Heart left ventricle (tissue), 16 donors: ENCODE measurements around the gene ZBTB7C. TPM values are rescaled to one million over a fixed set of nuclear protein-coding genes. Genes with fewer than 3 reads are reported as not detected.

ENCODE experiments used
- ATAC-seq, 4 donors: fragments of 200-7000 bp; cut with Tn5 transposase; one replicate each; pipeline ENCODE4 v1.9.1; 2020 to 2022; ENCODE audit warnings: moderate library complexity in 4 of 4, mild to moderate bottlenecking in 3 of 4, moderate number of reproducible peaks in 1 of 4
- DNase-seq, 5 donors: peaks; one replicate each; pipeline ENCODE4 v3.0.0-alpha.2; 2020
- H3K27ac ChIP-seq, 12 donors: fragments of 200-600 bp; sonication (generic) in 4 of 12; one replicate each; pipeline versions ENCODE4 v1.5.0 to v1.8.0; 2016 to 2022; ENCODE audit warnings: mild to moderate bottlenecking in 2 of 12
- H3K27me3 ChIP-seq, 9 donors: fragments of 200-600 bp; sonication (generic) in 2 of 9; one replicate each; pipeline versions ENCODE4 v1.5.1 to v1.8.0; 2016 to 2022; ENCODE audit warnings: mild to moderate bottlenecking in 3 of 9
- H3K36me3 ChIP-seq, 9 donors: fragments of 200-600 bp; sonication (generic) in 2 of 9; one replicate each; pipeline versions ENCODE4 v1.5.0 to v1.8.0; 2018 to 2022; ENCODE audit warnings: mild to moderate bottlenecking in 2 of 9
- H3K4me1 ChIP-seq, 12 donors: fragments of 200-600 bp; sonication (generic) in 4 of 12; one replicate each; pipeline versions ENCODE4 v1.5.0 to v1.8.0; 2016 to 2022; ENCODE audit warnings: mild to moderate bottlenecking in 3 of 12
- H3K4me3 ChIP-seq, 12 donors: fragments of 200-600 bp; sonication (generic) in 4 of 12; one replicate each; pipeline versions ENCODE4 v1.5.0 to v1.8.0; 2017 to 2022; ENCODE audit warnings: mild to moderate bottlenecking in 9 of 12, moderate library complexity in 4 of 12
- H3K9me3 ChIP-seq, 12 donors: fragments of 200-600 bp; sonication (generic) in 4 of 12; one replicate each; pipeline versions ENCODE4 v1.5.0 to v1.8.0; 2016 to 2022; ENCODE audit warnings: mild to moderate bottlenecking in 1 of 12
- POLR2A ChIP-seq, 2 donors: fragments of 450-650 bp; IDR thresholded peaks; one replicate each; pipeline ENCODE4 v1.6.1; 2017; ENCODE audit warnings: antibody characterized with exemption in 2 of 2, mild to moderate bottlenecking in 2 of 2, moderate library complexity in 2 of 2
- WGBS, 4 donors: extraction: QIAGEN DNeasy Blood & Tissue Kit in 2 of 4; methylation state at CpG; one replicate each; pipeline versions ENCODE4 v1.1.5 to v1.1.7; 2013 to 2018; 5-methylcytosine and 5-hydroxymethylcytosine counted together
- intact Hi-C, 10 donors: fragments of 100-400 bp; cut with DNase I; formaldehyde crosslinking; loops; one replicate each; pipeline versions ENCODE4 v1.11.1 to v1.14.2; 2022
- polyA plus RNA-seq, 2 donors: library from polyadenylated mRNA; stranded (reverse); fragments of 200-250 nt; gene quantifications; one replicate each; pipeline ENCODE4 v1.2.3, GENCODE V29; 2013
- total RNA-seq, 9 donors: library from RNA; depleted of rRNA in 2 of 9; stranded (reverse); fragments of >200 nt in 2 of 9; fragmentation: NEBNext Ultra II Directional in 3 of 9; extraction: Animal tissue kit (Norgen Biotek cat#: 25700) in 3 of 9; gene quantifications; one replicate each; pipeline versions ENCODE4 v1.1.0 to v1.2.4, GENCODE V29; 2016 to 2023
- TF ChIP-seq, protein P1 (sequence below), 12 donors: fragments of 200-600 bp; sonication (generic) in 4 of 12; IDR thresholded peaks; one replicate each; pipeline versions ENCODE4 v1.5.0 to v1.8.0; 2018 to 2022; ENCODE audit warnings: antibody characterized with exemption in 12 of 12, mild to moderate bottlenecking in 5 of 12
- donor health status: ischemic (EF 13 %, LVEDD 7.1; RV severe dilation, severe dysfunction).
- donor health status: healthy with polysubstance abuse.
- donor health status: DM: no; HTN: yes; CAD: no.
- donor health status: DM: no; HTN: no; CAD: no.
- donor health status: ischemic (EF 25% LVEDD 6.9; RV normal size, moderate dysfunction).
- donor health status: ischemic (EF 25% LVEDD 5.7; RV mildly dilated, moderate dysfunction).
- donor health status: healthy.
- donor health status: DM: yes; HTN: yes; CAD: no.
- donor health status: ischemic (EF 35%, LVEDD 5.7; RV mildly dilated, moderate dysfunction).
- donor health status: nonischemic (EF 11% LVEDD 7.7; RV severe dilation, severe dysfunction).
- donor health status: DM: yes; HTN: yes; CAD: no.
- donor health status: PGD.
- donor health status: ischemic (EF 29% LVEDD 5.4; RV normal size, mild dysfunction).
- donor health status: nonischemic (EF 23%, LVEDD 6.1; RV moderate dilation, normal function).

Gene ZBTB7C
- total and polyA plus RNA-seq, 11 donors: 0.68 to 7.5 (median 2.3) TPM

GRCh38 chr18:47983946-47984345 is 425.2 kb downstream of the ZBTB7C start:
- TF ChIP-seq, protein P1, sequence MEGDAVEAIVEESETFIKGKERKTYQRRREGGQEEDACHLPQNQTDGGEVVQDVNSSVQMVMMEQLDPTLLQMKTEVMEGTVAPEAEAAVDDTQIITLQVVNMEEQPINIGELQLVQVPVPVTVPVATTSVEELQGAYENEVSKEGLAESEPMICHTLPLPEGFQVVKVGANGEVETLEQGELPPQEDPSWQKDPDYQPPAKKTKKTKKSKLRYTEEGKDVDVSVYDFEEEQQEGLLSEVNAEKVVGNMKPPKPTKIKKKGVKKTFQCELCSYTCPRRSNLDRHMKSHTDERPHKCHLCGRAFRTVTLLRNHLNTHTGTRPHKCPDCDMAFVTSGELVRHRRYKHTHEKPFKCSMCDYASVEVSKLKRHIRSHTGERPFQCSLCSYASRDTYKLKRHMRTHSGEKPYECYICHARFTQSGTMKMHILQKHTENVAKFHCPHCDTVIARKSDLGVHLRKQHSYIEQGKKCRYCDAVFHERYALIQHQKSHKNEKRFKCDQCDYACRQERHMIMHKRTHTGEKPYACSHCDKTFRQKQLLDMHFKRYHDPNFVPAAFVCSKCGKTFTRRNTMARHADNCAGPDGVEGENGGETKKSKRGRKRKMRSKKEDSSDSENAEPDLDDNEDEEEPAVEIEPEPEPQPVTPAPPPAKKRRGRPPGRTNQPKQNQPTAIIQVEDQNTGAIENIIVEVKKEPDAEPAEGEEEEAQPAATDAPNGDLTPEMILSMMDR (IDR thresholded peaks at IDR 0.05): no peak
- TF ChIP-seq POLR2A (IDR thresholded peaks at IDR 0.05): no peak
- 75 to 88% (median 84%) methylated on average over 5 to 6 of the region's 6 CpGs for WGBS, 4 donors
- no peaks in the 10 kb centered on the region for H3K9me3 ChIP-seq

GRCh38 chr18:47983055-47983454 is 426.1 kb downstream of the ZBTB7C start:
- TF ChIP-seq, protein P1 (IDR thresholded peaks at IDR 0.05): no peak
- no peak for TF ChIP-seq POLR2A (IDR thresholded peaks at IDR 0.05)
- 64 to 76% (median 67%) methylated on average over 2 of the region's 2 CpGs for WGBS, 4 donors
- H3K36me3 ChIP-seq: no peaks in the 10 kb centered on the region
- H3K27me3 ChIP-seq: no peaks in the 10 kb centered on the region
- DNase-seq: no peak
- no peak overlapping the region for H3K27ac ChIP-seq
- no peaks in the 10 kb centered on the region for H3K4me1 ChIP-seq
- intact Hi-C loops: no loop called here
- no peaks in the 10 kb centered on the region for H3K9me3 ChIP-seq
- no peak for ATAC-seq
- H3K4me3 ChIP-seq: no peak overlapping the region

More at GRCh38 chr18:47983946-47984345, 425.2 kb downstream of the ZBTB7C start:
- ATAC-seq (no peak), DNase-seq (no peak)
- no peaks in the 10 kb centered on the region for H3K27me3 ChIP-seq
- H3K4me3 ChIP-seq: no peak overlapping the region
- H3K27ac ChIP-seq: no peak overlapping the region
- H3K36me3 ChIP-seq: no peaks in the 10 kb centered on the region
- intact Hi-C loops: no loop called here
- H3K4me1 ChIP-seq: no peaks in the 10 kb centered on the region

DNA sequence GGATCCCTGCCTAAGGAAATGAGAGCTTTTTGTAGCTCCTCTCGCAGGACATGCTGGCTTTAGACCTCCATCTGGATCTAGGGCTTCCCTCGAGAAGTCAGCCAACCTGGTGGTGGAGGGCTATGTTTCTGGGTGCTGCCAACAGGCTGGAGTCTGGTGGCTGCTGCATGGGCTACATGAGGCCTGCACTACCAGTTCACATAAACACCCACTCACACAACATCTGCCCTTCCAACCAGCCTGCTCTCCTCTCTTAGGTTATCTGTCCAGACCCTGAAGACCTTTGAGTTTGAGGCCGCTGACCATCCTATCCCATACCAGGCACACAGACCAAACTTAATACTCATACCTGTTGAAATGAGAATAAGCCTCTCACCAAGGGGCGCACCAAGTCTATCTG is 427.4 kb downstream of the ZBTB7C start:
- DNase-seq (no peak), ATAC-seq (no peak)
- WGBS, 4 donors: 94 to 97% (median 96%) methylated on average over 4 of the region's 4 CpGs

DNA sequence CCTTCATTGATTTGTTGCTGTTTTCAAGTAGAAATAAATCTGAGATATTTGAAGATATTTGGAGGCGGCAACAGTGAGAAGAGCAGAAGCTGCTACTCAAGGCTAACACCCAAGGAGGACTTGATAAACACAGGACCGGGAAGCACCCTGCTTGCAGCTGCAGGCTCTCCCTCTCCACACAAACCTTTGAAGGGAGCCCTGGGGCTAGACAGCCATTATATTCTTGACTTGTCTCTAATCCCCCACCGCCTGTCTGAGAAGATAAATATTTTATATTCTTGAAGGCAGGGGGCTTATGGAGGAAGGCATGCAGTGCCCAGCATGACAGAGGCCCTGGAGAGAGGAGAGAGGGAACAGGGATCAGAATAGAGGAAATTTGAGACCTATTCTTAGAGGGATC is 427.9 kb downstream of the ZBTB7C start:
- H3K4me1 ChIP-seq: no peaks in the 10 kb centered on the region
- TF ChIP-seq, protein P1 (IDR thresholded peaks at IDR 0.05): no peak
- no peak for TF ChIP-seq POLR2A (IDR thresholded peaks at IDR 0.05)
- DNase-seq (no peak), ATAC-seq (no peak)
- intact Hi-C loops: no loop called here
- no peak overlapping the region for H3K4me3 ChIP-seq
- H3K36me3 ChIP-seq: no peaks in the 10 kb centered on the region
- no peaks in the 10 kb centered on the region for H3K9me3 ChIP-seq
- 82 to 90% (median 84%) methylated on average over 3 of the region's 3 CpGs for WGBS, 4 donors
- H3K27me3 ChIP-seq: no peaks in the 10 kb centered on the region
- H3K27ac ChIP-seq: no peak overlapping the region

More for the DNA sequence above, 427.4 kb downstream of the ZBTB7C start:
- Histone ChIP-seq H3K4me1 (no peaks in the 10 kb centered on the region), H3K4me3 (no peak overlapping the region), H3K27ac (no peak overlapping the region), H3K36me3 (no peaks in the 10 kb centered on the region), H3K9me3 (no peaks in the 10 kb centered on the region), H3K27me3 (no peaks in the 10 kb centered on the region)
- intact Hi-C loops: no loop called here
- TF ChIP-seq, protein P1 (IDR thresholded peaks at IDR 0.05): no peak
- no peak for TF ChIP-seq POLR2A (IDR thresholded peaks at IDR 0.05)
